K562 (cell line): ENCODE data around the gene TENM4. TPM values are rescaled to one million over a fixed set of nuclear protein-coding genes. Genes with fewer than 3 reads are reported as not detected.

Experiments
- ATAC-seq: fragments of 200-7000 bp; cut with Tn5 transposase; 3 replicates; pipeline ENCODE4 v1.9.1; 2020; ENCODE audit warnings: moderate library complexity
- BruUV-seq: library from RNA; stranded (reverse); fragments of 400-500 nt; replicated peaks from 2 replicates; lab custom pipeline; 2021; lab: Mats Ljungman, UMichigan
- CTCF ChIA-PET: fragments of 300-600 bp; formaldehyde crosslinking; extraction: SDS; loops from one replicate; lab custom pipeline; 2021; ENCODE audit warnings: low intra/inter-chr PET ratio; lab: Yijun Ruan, JAX
- POLR2A ChIA-PET: fragments of 300-600, 350-650 bp; sonication (Branson Sonifier 250); formaldehyde crosslinking; extraction: SDS; loops from one replicate; lab custom pipeline; 2021; ENCODE audit warnings: antibody characterized with exemption, inconsistent platforms; lab: Yijun Ruan, JAX
- DNase-seq, 4 experiments: peaks; one replicate each; pipeline versions ENCODE4 v3.0.0 to v3.0.0-alpha.2; 2011 to 2018; ENCODE audit warnings: low spot score in 3 of 4, mixed read lengths in 3 of 4; ENCODE audit errors: extremely low read depth in 1 of 4
- FAIRE-seq: peaks from 2 replicates; lab custom pipeline; 2011; peaks lifted over from hg19 to GRCh38; lab: Jason Lieb, UNC
- H2AFZ ChIP-seq: 2 replicates; pipeline ENCODE4 v1.6.0; 2011; ENCODE audit warnings: low read depth, low read length, control low read depth, inconsistent platforms
- H3K27ac ChIP-seq: fragments of 200-600 bp; 3 replicates; pipeline ENCODE4 v1.8.0; 2011; ENCODE audit warnings: low read depth, mild to moderate bottlenecking, control low read depth, inconsistent platforms, low read length, moderate library complexity, mixed read lengths; ENCODE audit errors: extremely low read depth
- H3K27me3 ChIP-seq, 2 experiments: fragments of 300-600 bp in 1 of 2; 2 replicates in 1 of 2; 3 replicates in 1 of 2; pipeline versions ENCODE4 v1.6.0 to v1.8.0; 2011; ENCODE audit warnings: inconsistent platforms in 2 of 2, low read length in 2 of 2, mild to moderate bottlenecking in 1 of 2, mixed read lengths in 1 of 2, moderate library complexity in 1 of 2; ENCODE audit not compliant: control insufficient read depth in 2 of 2, insufficient read depth in 2 of 2
- H3K36me3 ChIP-seq: fragments of 300-600 bp; 3 replicates; pipeline ENCODE4 v1.8.0; 2011; ENCODE audit warnings: mild to moderate bottlenecking, low read length, inconsistent platforms; ENCODE audit not compliant: control insufficient read depth, insufficient read depth
- H3K4me1 ChIP-seq, 2 experiments: fragments of 200-600 bp in 1 of 2; replicated peaks in 1 of 2; 2 replicates in 1 of 2; 3 replicates in 1 of 2; pipeline versions ENCODE4 v1.5.1 to v1.8.0; 2011; ENCODE audit warnings: inconsistent platforms in 2 of 2, low read length in 2 of 2, mild to moderate bottlenecking in 1 of 2, mixed read lengths in 1 of 2, moderate library complexity in 1 of 2; ENCODE audit not compliant: control insufficient read depth in 2 of 2, insufficient read depth in 2 of 2
- H3K4me2 ChIP-seq: 2 replicates; pipeline ENCODE4 v1.6.1; 2011; ENCODE audit warnings: low read length, control low read depth, inconsistent platforms, mixed read lengths; ENCODE audit not compliant: insufficient read depth
- H3K4me3 ChIP-seq: fragments of 200-600 bp; sonication (generic), shearing (Covaris generic); 2 replicates; pipeline ENCODE4 v1.5.1; 2016; ENCODE audit warnings: control low read depth, inconsistent platforms
- H3K79me2 ChIP-seq: fragments of 200-600 bp; 3 replicates; pipeline ENCODE4 v1.8.0; 2011; ENCODE audit warnings: low read length, inconsistent platforms; ENCODE audit not compliant: control insufficient read depth, insufficient read depth
- H3K9ac ChIP-seq, 2 experiments: 2 replicates each; pipeline versions ENCODE4 v1.6.0 to v1.6.1; 2011; ENCODE audit warnings: low read depth in 2 of 2, low read length in 2 of 2, control low read depth in 1 of 2, inconsistent platforms in 1 of 2, mild to moderate bottlenecking in 1 of 2, mixed read lengths in 1 of 2; ENCODE audit not compliant: insufficient read depth in 1 of 2
- H3K9me1 ChIP-seq: one replicate; pipeline ENCODE4 v1.6.0; 2011; ENCODE audit warnings: inconsistent platforms, mild to moderate bottlenecking, low read length, moderate library complexity; ENCODE audit not compliant: control insufficient read depth, insufficient read depth
- H3K9me3 ChIP-seq: replicated peaks from 2 replicates; pipeline ENCODE4 v1.5.1; 2011; ENCODE audit warnings: low read depth, low read length, inconsistent platforms; ENCODE audit not compliant: control insufficient read depth, insufficient read depth
- H4K20me1 ChIP-seq: replicated peaks from 2 replicates; pipeline ENCODE4 v1.6.1; 2011; ENCODE audit warnings: low read length, inconsistent platforms, mixed read lengths; ENCODE audit not compliant: control insufficient read depth, insufficient read depth
- CBX1 ChIP-seq: sonication (generic); IDR thresholded peaks from 2 replicates; pipeline ENCODE4 v1.6.1; 2016; ENCODE audit warnings: antibody characterized with exemption, low read depth, mild to moderate bottlenecking
- KLF13 ChIP-seq: fragments of 450-650 bp; IDR thresholded peaks from 2 replicates; pipeline ENCODE4 v1.6.1; 2016; ENCODE audit warnings: missing genetic modification characterization, low read depth, mild to moderate bottlenecking, missing compliant biosample characterization, moderate library complexity, borderline replicate concordance
- KLF6 ChIP-seq: fragments of 250-450 bp; sonication (Bioruptor Pico); IDR thresholded peaks from 2 replicates; pipeline ENCODE4 v1.4.0; 2020; ENCODE audit warnings: mild to moderate bottlenecking, moderate library complexity, borderline replicate concordance
- MEF2D ChIP-seq: conservative IDR thresholded peaks from 2 replicates; pipeline ENCODE4 v1.6.1; 2016; ENCODE audit warnings: low read depth, missing genetic modification characterization, missing compliant biosample characterization
- PPARD ChIP-seq: fragments of 250-450 bp; sonication (Bioruptor Pico); IDR thresholded peaks from 2 replicates; pipeline ENCODE4 v1.8.0; 2022; ENCODE audit warnings: inconsistent platforms, mild to moderate bottlenecking, moderate library complexity
- RBFOX2 ChIP-seq: fragments of 200-400 bp; formaldehyde crosslinking; IDR thresholded peaks from 2 replicates; pipeline ENCODE4 v1.6.1; 2017; ENCODE audit warnings: low read depth, mild to moderate bottlenecking, low read length, moderate library complexity
- TSC22D4 ChIP-seq: fragments of 450-650 bp; IDR thresholded peaks from 2 replicates; pipeline ENCODE4 v1.6.1; 2016; ENCODE audit warnings: missing genetic modification characterization, missing biosample characterization, control low read depth
- ZNF586 ChIP-seq: fragments of 450-650 bp; formaldehyde crosslinking; conservative IDR thresholded peaks from 2 replicates; pipeline ENCODE4 v1.4.0; 2020; ENCODE audit warnings: mild to moderate bottlenecking, moderate library complexity
- WGBS: fragments of 100-300 bp; shearing (Covaris generic); methylation state at CpG from one replicate; pipeline ENCODE4 v1.1.6; 2016; ENCODE audit warnings: low coverage, mixed read lengths; ENCODE audit not compliant: insufficient coverage; ENCODE audit errors: missing lambda C conversion rate; 5-methylcytosine and 5-hydroxymethylcytosine counted together
- in situ Hi-C: fragments of 300-500 bp; cut with MboI; formaldehyde crosslinking; loops from 4 replicates; pipeline ENCODE4 v1.15.0; 2018; ENCODE audit warnings: inconsistent platforms, mixed read lengths
- intact Hi-C: fragments of 100-400 bp; cut with micrococcal nuclease; formaldehyde crosslinking; loops from 2 replicates; pipeline ENCODE4 v1.14.2; 2022
- polyA plus RNA-seq, 8 experiments: library from polyadenylated mRNA; depleted of rRNA in 4 of 8; stranded (reverse) in 5 of 8; unstranded in 3 of 8; fragments of >200 nt; fragmentation: Nextera tagmentation in 2 of 8; fragmentation: Illumina TruSeq in 1 of 8; extraction: Ambion mirVana in 2 of 8; extraction: Trizol in 1 of 8; gene quantifications; 2 replicates each; pipeline versions ENCODE4 v1.2.1 to v1.2.3, GENCODE V29; 2011 to 2014; ENCODE audit warnings: inconsistent platforms in 1 of 8, missing spikeins in 1 of 8
- total RNA-seq, 7 experiments: library from RNA; depleted of rRNA in 6 of 7; stranded (reverse); fragments of >200 nt in 6 of 7; fragmentation: Illumina TruSeq in 2 of 7; extraction: Trizol in 2 of 7; gene quantifications; 2 replicates each; pipeline versions ENCODE4 v1.2.1 to v1.2.3, GENCODE V29; 2011 to 2021; ENCODE audit warnings: low replicate concordance in 1 of 7
- TF ChIP-seq, protein P1 (sequence below): IDR thresholded peaks from 2 replicates; pipeline ENCODE4 v1.6.1; 2014; ENCODE audit warnings: antibody characterized with exemption
- TF ChIP-seq, protein P2 (sequence below), 3 experiments: fragments of 200-800 bp in 1 of 3; sonication (Bioruptor generic) in 1 of 3; sonication (generic) in 1 of 3; formaldehyde crosslinking in 1 of 3; IDR thresholded peaks; 2 replicates each; pipeline versions ENCODE4 v1.6.1 to v1.8.0; 2016 to 2022; ENCODE audit warnings: mild to moderate bottlenecking in 2 of 3, missing compliant biosample characterization in 2 of 3, missing genetic modification characterization in 2 of 3, missing genetic modification reagents in 1 of 3

TENM4 gene
- total and polyA plus RNA-seq, 9 of the 15 experiments (the other 6 are each of a cell fraction or from before 2014, with no cell fraction given): 0.16 TPM; not detected in 8

- FAIRE-seq (no peak), DNase-seq (no peak), ATAC-seq (no peak)
- Histone ChIP-seq H3K4me1 (no peaks in the 10 kb centered on the region), H3K27ac (no peak overlapping the region), H3K4me2 (no peak overlapping the region), H3K9me3 (no peaks in the 10 kb centered on the region), H3K4me3 (no peak overlapping the region), H3K36me3 (no peaks in the 10 kb centered on the region), H3K79me2 (no peaks in the 10 kb centered on the region), H3K9ac (no peak overlapping the region), H3K27me3 (no peaks in the 10 kb centered on the region), H4K20me1 (no peaks in the 10 kb centered on the region), H3K9me1 (no peaks in the 10 kb centered on the region), H2AFZ (no peak overlapping the region)
- no peak for TF ChIP-seq CBX1
- TF ChIP-seq, protein P1, sequence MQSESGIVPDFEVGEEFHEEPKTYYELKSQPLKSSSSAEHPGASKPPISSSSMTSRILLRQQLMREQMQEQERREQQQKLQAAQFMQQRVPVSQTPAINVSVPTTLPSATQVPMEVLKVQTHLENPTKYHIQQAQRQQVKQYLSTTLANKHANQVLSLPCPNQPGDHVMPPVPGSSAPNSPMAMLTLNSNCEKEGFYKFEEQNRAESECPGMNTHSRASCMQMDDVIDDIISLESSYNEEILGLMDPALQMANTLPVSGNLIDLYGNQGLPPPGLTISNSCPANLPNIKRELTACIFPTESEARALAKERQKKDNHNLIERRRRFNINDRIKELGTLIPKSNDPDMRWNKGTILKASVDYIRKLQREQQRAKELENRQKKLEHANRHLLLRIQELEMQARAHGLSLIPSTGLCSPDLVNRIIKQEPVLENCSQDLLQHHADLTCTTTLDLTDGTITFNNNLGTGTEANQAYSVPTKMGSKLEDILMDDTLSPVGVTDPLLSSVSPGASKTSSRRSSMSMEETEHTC: no peak
- 0% methylated on average over 7 of the region's 7 CpGs for WGBS
- ChIA-PET POLR2A (interaction anchor here (0.6 to 2.1 kb wide), 3 partner anchors 9 to 395 kb away, joined by 3 to 8 read pairs (median 4); no protein-coding TSS in a partner anchor), CTCF (no interaction called here)
- intact Hi-C loops: no loop called here
- in situ Hi-C loops: no loop called here
- BruUV-seq: no TSS peak
Observed at GRCh38 chr11:78809931-78810541, 630.8 kb downstream of the TENM4 start.

- Histone ChIP-seq H3K4me2 (no peak overlapping the region), H3K9me3 (no peaks in the 10 kb centered on the region), H3K79me2 (no peaks in the 10 kb centered on the region), H3K27ac (no peak overlapping the region), H3K27me3 (no peaks in the 10 kb centered on the region), H4K20me1 (no peaks in the 10 kb centered on the region), H3K36me3 (no peaks in the 10 kb centered on the region), H3K9me1 (no peaks in the 10 kb centered on the region), H3K4me1 (no peaks in the 10 kb centered on the region), H3K9ac (no peak overlapping the region), H2AFZ (no peak overlapping the region), H3K4me3 (no peak overlapping the region)
- ATAC-seq: no peak
- intact Hi-C loops: no loop called here
- in situ Hi-C loops: no loop called here
- ChIA-PET POLR2A (interaction anchor here (1.0 kb wide), 1 partner anchor 171 kb away, joined by 3 read pairs; no protein-coding TSS in a partner anchor), CTCF (no interaction called here)
- WGBS: 0% methylated on average over 4 of the region's 4 CpGs
- no peak for FAIRE-seq
- DNase-seq: no peak
- no TSS peak for BruUV-seq
- TF ChIP-seq KLF6 (CRISPR knock-in tag) (no peak), TSC22D4 (tag) (no peak), PPARD (CRISPR knock-in tag) (no peak), RBFOX2 (no peak), ZNF586 (CRISPR knock-in tag) (no peak), KLF13 (tag) (no peak), MEF2D (tag) (no peak)
- TF ChIP-seq, protein P2, sequence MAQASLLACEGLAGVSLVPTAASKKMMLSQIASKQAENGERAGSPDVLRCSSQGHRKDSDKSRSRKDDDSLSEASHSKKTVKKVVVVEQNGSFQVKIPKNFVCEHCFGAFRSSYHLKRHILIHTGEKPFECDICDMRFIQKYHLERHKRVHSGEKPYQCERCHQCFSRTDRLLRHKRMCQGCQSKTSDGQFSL (CRISPR knock-in tag; IDR thresholded peaks at IDR 0.05): no peak
- TF ChIP-seq, protein P2 (tag; IDR thresholded peaks at IDR 0.05): no peak
Observed at GRCh38 chr11:78808923-78809322, 631.9 kb downstream of the TENM4 start.
